ENCODE results near the gene ACADS.

ACADS gene

DNA sequence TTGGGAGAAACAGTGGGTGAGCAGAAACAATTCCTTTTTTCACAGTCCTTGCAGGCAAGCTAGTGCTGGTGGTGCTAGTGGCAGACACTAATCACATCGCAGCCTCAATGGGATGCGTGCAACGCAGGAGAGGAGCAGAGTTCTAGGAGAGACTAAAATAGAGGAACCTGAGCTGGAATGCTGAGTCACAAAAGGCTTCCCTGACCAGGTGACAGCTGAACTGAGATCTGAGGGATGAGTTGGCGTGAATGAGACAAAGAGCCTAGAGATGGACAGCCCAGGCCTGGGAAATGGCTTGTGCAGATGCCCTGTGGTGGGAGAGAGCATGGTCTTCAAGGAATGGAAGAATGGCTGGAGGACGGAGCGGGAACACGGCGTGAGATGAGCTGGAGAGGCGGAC lies 25.8 kb downstream of the ACADS start:
- intact Hi-C loops (cut with DNase I; ENCODE audit: low total_unique reads) = no loop called here
- no peak for DNase-seq
- TF ChIP-seq, protein P1, sequence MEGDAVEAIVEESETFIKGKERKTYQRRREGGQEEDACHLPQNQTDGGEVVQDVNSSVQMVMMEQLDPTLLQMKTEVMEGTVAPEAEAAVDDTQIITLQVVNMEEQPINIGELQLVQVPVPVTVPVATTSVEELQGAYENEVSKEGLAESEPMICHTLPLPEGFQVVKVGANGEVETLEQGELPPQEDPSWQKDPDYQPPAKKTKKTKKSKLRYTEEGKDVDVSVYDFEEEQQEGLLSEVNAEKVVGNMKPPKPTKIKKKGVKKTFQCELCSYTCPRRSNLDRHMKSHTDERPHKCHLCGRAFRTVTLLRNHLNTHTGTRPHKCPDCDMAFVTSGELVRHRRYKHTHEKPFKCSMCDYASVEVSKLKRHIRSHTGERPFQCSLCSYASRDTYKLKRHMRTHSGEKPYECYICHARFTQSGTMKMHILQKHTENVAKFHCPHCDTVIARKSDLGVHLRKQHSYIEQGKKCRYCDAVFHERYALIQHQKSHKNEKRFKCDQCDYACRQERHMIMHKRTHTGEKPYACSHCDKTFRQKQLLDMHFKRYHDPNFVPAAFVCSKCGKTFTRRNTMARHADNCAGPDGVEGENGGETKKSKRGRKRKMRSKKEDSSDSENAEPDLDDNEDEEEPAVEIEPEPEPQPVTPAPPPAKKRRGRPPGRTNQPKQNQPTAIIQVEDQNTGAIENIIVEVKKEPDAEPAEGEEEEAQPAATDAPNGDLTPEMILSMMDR (IDR thresholded peaks at IDR 0.05) = no peak
- H3K27me3 ChIP-seq = no peaks in the 10 kb centered on the region
- no peak overlapping the region for H3K27ac ChIP-seq
- no peaks in the 10 kb centered on the region for H3K36me3 ChIP-seq
- no peak overlapping the region for H3K4me3 ChIP-seq
- peaks cover 0 to 5% (median 0%) of the 10 kb centered on the region in 3 donors for H3K9me3 ChIP-seq
- H3K4me1 ChIP-seq = no peaks in the 10 kb centered on the region

DNA sequence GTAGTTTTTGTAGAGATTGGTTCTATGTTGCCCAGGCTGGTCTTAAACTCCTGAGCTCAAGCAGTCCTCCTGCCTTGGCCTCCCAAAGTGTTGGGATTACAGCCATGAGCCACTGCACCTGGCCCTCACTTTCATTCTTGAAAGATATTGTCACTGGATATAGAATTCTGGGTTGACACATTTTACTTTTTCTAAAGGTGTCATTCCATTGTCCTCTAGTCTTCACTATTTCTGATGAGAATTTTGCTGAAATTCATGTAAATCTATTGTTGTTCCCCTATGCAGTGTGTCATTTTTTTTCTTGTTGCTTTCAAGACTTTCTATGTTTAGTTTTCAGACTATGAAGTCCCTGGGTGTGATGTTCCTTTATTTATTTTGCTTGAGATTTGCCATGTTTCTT lies 29.2 kb downstream of the ACADS start:
- TF ChIP-seq, protein P1 (IDR thresholded peaks at IDR 0.05) = no peak

DNA sequence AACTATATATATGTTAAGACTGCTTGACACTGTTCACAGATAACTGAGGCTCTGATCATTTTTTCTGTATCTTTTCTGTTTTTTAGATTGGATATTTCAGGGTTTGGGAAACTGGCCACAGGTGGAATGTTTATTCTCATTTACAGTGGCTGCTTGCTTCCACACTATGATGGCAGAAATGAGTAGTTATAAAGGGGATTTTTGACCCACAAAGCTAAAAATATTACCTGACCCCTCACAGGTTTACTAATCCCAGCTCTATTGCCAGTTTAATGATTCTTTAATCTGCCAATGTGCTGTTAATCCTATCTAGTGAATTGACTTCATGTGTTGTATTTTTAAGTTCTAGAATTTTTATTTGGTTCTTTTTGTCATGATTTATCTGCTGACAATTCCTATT lies 29.6 kb downstream of the ACADS start:
- Histone ChIP-seq H3K4me1 (no peaks in the 10 kb centered on the region), H3K36me3 (peaks cover 0 to 6% (median 0%) of the 10 kb centered on the region in 3 donors), H3K27me3 (no peaks in the 10 kb centered on the region), H3K4me3 (no peak overlapping the region), H3K27ac (no peak overlapping the region), H3K9me3 (peaks cover 0 to 5% (median 0%) of the 10 kb centered on the region in 3 donors)
- intact Hi-C loops (cut with DNase I; ENCODE audit: low total_unique reads) = loop anchor here (5.0 kb wide), 1 partner anchor 1332 kb away; no protein-coding TSS in a partner anchor
- no peak for DNase-seq
- TF ChIP-seq, protein P1 (IDR thresholded peaks at IDR 0.05) = no peak

More for the DNA sequence above, 29.2 kb downstream of the ACADS start:
- no peaks in the 10 kb centered on the region for H3K27me3 ChIP-seq
- no peak for DNase-seq
- H3K4me3 ChIP-seq = no peak overlapping the region
- intact Hi-C loops (cut with DNase I; ENCODE audit: low total_unique reads) = loop anchor here (5.0 kb wide), 1 partner anchor 1333 kb away; no protein-coding TSS in a partner anchor
- no peak overlapping the region for H3K27ac ChIP-seq
- H3K36me3 ChIP-seq = peaks cover 0 to under 1% (median 0%) of the 10 kb centered on the region in 3 donors
- peaks cover 0 to 5% (median 0%) of the 10 kb centered on the region in 3 donors for H3K9me3 ChIP-seq
- H3K4me1 ChIP-seq = no peaks in the 10 kb centered on the region

DNA sequence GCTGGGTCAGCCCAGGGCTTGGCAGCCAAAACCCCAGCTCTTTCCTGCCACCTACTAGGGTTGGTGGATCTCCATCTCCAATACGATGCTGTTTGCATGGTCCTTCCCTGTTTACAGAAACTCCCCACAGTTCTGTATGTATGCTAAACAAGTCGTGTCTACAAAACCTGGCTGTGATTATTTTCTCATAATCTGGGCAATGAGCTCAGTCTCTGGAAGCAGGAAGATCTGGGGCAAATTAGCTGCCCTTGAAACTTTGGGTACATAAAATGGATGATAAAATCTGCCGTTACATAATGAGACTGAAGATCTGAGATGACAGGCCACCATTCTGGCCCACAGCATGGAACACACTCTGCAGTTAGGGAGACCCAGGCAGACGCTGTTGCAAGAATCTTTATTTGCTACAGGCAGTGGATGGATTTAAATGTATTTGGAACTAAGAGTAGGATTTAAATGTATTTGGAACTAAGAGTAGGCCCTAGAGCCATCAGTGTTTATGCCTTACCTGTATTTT lies 31.7 kb downstream of the ACADS start:
- intact Hi-C loops (cut with DNase I; ENCODE audit: low total_unique reads) = loop anchor here (5.0 kb wide), 1 partner anchor 1330 kb away; no protein-coding TSS in a partner anchor
- peaks cover 0 to 5% (median 0%) of the 10 kb centered on the region in 3 donors for H3K9me3 ChIP-seq

DNA sequence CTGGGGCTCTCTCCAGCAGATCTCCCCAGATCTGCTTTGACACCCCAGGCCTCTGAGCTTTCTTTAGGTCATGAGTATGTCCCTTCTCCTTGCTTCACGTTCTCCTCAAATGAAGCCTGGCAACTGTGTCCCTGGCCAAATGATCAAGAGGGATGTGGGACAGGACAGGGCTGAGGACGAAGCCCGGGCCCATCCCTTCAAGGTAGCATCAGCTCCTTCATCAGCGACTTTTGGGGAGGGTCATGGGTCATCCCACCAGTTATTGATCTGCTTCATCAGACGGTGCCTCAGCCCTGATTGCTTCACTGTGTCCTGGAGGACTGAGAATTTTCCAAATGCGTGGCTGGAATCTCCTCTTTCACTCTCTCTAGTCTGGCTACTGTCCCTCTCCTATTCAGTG lies 32.3 kb downstream of the ACADS start:
- intact Hi-C loops (cut with DNase I; ENCODE audit: low total_unique reads) = loop anchor here (5.0 kb wide), 1 partner anchor 1329 kb away; no protein-coding TSS in a partner anchor
- TF ChIP-seq, protein P1 (IDR thresholded peaks at IDR 0.05) = no peak
- H3K9me3 ChIP-seq = peaks cover 0 to 5% (median 0%) of the 10 kb centered on the region in 3 donors

More for the DNA sequence above, 31.7 kb downstream of the ACADS start:
- peaks cover 0 to 16% (median 9%) of the 10 kb centered on the region in 4 donors for H3K4me1 ChIP-seq
- H3K36me3 ChIP-seq = peaks cover 0 to 22% (median 0%) of the 10 kb centered on the region in 3 donors
- no peak overlapping the region for H3K4me3 ChIP-seq
- no peak for DNase-seq
- TF ChIP-seq, protein P1 (IDR thresholded peaks at IDR 0.05) = no peak
- no peaks in the 10 kb centered on the region for H3K27me3 ChIP-seq
- H3K27ac ChIP-seq = no peak overlapping the region

More for the DNA sequence above, 32.3 kb downstream of the ACADS start:
- H3K4me3 ChIP-seq = no peak overlapping the region
- no peaks in the 10 kb centered on the region for H3K27me3 ChIP-seq
- no peak overlapping the region for H3K27ac ChIP-seq
- no peak for DNase-seq
- peaks cover 0 to 19% (median 9%) of the 10 kb centered on the region in 4 donors for H3K4me1 ChIP-seq
- H3K36me3 ChIP-seq = peaks cover 0 to 28% (median 2%) of the 10 kb centered on the region in 3 donors

Measured in tibial artery (tissue), 4 donors.